SK-N-MC (cell line): ENCODE measurements around the gene DHX8.

Experiments used
- EZH2 ChIP-seq: fragments of 200-600 bp; sonication (generic); IDR thresholded peaks from one replicate; pipeline ENCODE4 v1.6.1; 2017; ENCODE audit warnings: antibody characterized with exemption
- FOXP2 ChIP-seq: optimal IDR thresholded peaks from 2 replicates; pipeline ENCODE3; 2011; ENCODE audit warnings: mild to moderate bottlenecking, moderate library complexity; ENCODE audit not compliant: insufficient read depth; ENCODE audit errors: extremely low read length, control extremely low read depth
- POLR2AphosphoS5 ChIP-seq: IDR thresholded peaks from 2 replicates; pipeline ENCODE4 v1.6.1; 2012; ENCODE audit warnings: mild to moderate bottlenecking, low read depth, low read length, borderline replicate concordance

GRCh38 chr17:43443381-43443780 lies 40.4 kb upstream of the DHX8 start:
- no peak for TF ChIP-seq EZH2
- TF ChIP-seq POLR2AphosphoS5: no peak
- TF ChIP-seq FOXP2: no peak
